ENCODE measurements around the gene TMEM184A.

Gene TMEM184A

DNA sequence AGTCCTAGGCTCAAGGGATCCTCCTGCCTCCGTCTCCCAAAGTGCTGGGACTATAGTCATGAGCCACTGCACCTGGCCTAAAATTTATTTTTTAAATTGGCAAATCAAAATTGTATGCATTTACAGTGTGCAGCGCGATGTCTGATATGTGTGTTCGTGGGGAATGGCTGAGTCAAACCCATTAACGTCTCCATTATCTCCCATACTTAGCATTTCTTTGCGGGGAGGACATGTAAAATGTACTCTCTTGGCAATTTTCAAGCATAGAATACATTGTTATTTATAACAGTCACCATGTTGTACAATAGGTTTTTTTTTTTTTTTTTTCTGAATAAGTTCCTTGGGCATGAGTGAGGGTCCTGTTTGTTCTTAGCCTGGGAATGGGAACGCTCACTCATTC is 3.8 kb downstream of the TMEM184A start:
- Histone ChIP-seq H3K27me3 (ENCODE audit: control insufficient read depth, insufficient read depth, low read length) (no peaks in the 10 kb centered on the region), H3K36me3 (ENCODE audit: control insufficient read depth, insufficient read depth, low read length) (no peaks in the 10 kb centered on the region), H3K4me1 (ENCODE audit: control insufficient read depth, insufficient read depth, low read length) (peaks cover 21% of the 10 kb centered on the region), H3K9me3 (ENCODE audit: control insufficient read depth, low read length) (no peaks in the 10 kb centered on the region), H3K9ac (ENCODE audit: low read length) (no peak overlapping the region), H3K4me3 (ENCODE audit: low read length) (no peak overlapping the region)

DNA sequence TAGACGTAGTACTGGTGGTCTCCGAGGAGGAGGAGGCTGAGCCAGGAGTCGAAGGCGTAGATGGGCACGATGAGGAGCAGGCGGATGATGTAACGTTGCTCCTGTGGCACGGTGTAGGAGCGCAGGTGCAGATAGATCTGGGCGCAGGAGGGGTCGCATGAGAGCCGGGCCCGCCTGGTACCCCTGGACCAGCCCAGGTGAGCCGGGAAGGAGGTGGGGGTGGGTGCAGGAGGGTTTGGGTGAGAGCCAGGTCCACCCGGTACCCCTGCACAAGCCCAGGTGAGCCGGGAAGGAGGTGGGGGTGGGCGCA is 5.2 kb downstream of the TMEM184A start:
- no peaks in the 10 kb centered on the region for H3K9me3 ChIP-seq (ENCODE audit: control insufficient read depth, low read length)
- H3K9ac ChIP-seq (ENCODE audit: low read length) = no peak overlapping the region
- no peaks in the 10 kb centered on the region for H3K36me3 ChIP-seq (ENCODE audit: control insufficient read depth, insufficient read depth, low read length)

DNA sequence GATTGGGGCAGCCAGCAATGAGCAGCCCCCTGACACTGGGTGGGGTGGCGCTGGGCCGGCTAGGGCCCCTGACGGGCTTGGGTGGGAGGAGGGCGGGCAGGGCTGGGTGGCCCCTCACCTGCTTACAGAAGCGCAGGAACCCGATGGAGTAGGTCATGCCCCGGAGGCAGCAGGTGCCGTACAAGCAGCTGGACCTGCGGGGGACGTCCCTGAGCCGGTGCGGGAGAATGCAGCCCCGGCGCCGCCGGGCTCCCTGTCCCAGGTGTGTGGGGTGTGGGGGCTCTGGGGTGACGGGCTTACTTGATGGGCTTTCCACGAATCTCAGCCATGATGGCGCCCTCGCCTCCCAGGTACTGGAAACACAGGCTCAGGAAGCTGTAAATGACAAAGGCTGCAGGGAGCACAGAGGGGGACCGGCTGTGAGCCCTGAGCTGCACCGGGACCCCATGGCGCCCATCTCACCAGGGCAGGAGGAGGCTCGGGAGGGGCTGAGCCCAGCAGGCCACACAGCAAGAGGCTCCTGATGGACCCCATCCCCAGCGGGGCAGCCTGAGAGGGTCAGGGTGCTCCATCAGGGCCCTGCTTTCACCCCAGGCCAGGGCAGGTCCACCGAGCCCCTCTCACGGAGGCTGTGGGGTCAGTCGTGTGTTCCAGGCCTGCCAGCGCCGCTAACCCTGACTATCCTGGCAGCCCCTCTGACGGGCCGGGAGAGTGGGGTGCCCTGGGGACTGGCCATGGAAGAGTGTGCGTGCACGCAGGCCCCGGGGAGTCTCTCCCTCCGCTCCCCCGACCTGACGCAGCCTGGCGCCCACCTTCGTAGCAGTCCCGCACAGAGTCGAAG is 5.8 kb downstream of the TMEM184A start:
- no peaks in the 10 kb centered on the region for H3K27me3 ChIP-seq (ENCODE audit: control insufficient read depth, insufficient read depth, low read length)
- no peak overlapping the region for H3K4me3 ChIP-seq (ENCODE audit: low read length)
- H3K36me3 ChIP-seq (ENCODE audit: control insufficient read depth, insufficient read depth, low read length) = no peaks in the 10 kb centered on the region
- H3K4me1 ChIP-seq (ENCODE audit: control insufficient read depth, insufficient read depth, low read length) = peaks cover 9% of the 10 kb centered on the region
- H3K9ac ChIP-seq (ENCODE audit: low read length) = no peak overlapping the region
- H3K9me3 ChIP-seq (ENCODE audit: control insufficient read depth, low read length) = no peaks in the 10 kb centered on the region

More for the DNA sequence above, 5.2 kb downstream of the TMEM184A start:
- Histone ChIP-seq H3K4me3 (ENCODE audit: low read length) (no peak overlapping the region), H3K27me3 (ENCODE audit: control insufficient read depth, insufficient read depth, low read length) (no peaks in the 10 kb centered on the region), H3K4me1 (ENCODE audit: control insufficient read depth, insufficient read depth, low read length) (peaks cover 14% of the 10 kb centered on the region)

DNA sequence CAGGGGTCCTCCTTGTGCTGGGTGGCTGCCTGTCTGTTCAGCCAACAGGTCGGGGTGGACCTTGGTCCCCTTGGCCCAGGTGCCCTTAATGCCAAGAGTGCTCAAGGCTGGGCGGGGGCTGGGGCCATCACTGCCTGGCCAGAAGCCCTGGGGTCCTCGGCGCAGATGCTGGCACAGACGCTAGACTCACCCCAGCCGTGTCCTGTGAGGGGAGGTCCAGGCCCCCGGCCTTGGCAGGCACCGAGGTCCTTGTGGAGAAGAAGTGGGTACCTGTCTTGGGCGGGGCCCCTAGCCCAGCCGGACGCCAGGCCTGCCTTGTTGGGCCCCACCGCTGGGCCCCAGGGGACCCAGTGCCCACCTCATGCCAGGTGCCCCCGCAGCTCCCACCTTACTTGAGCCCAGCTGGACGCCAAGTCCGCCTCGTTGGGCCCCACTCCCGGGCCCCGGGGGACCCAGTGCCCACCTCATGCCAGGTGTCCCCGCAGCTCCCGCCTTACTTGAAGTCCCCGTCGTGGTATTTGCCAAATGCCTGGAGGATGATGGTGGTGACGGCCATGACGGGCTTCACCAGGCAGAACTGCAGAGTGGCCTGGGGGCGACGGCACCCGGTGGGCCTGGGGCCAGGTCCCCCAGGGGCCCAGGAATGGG is 6.5 kb downstream of the TMEM184A start:
- H3K4me1 ChIP-seq (ENCODE audit: control insufficient read depth, insufficient read depth, low read length) = peaks cover 3% of the 10 kb centered on the region
- no peaks in the 10 kb centered on the region for H3K9me3 ChIP-seq (ENCODE audit: control insufficient read depth, low read length)
- no peak overlapping the region for H3K4me3 ChIP-seq (ENCODE audit: low read length)
- no peak overlapping the region for H3K9ac ChIP-seq (ENCODE audit: low read length)
- H3K27me3 ChIP-seq (ENCODE audit: control insufficient read depth, insufficient read depth, low read length) = no peaks in the 10 kb centered on the region
- H3K36me3 ChIP-seq (ENCODE audit: control insufficient read depth, insufficient read depth, low read length) = no peaks in the 10 kb centered on the region

DNA sequence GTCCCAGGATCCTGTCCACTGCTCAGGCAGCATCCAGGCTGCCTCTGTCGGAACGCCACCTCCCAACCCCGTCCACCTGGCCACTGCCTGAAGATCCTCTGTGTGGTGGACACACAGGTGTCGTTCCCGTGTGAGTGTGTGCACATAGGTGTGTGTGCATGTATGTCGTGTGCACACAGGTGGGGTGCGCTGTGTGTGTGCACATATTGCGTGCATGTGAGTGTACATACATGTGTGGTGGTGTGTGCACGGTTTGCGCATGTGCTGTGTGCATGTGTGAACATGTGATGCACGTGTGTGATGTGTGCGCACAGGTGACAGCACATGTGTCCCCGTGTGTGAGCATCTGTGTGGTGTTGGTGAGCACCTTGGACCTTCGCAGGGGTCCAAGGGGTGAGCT is 7.1 kb downstream of the TMEM184A start:
- no peaks in the 10 kb centered on the region for H3K27me3 ChIP-seq (ENCODE audit: control insufficient read depth, insufficient read depth, low read length)
- no peaks in the 10 kb centered on the region for H3K36me3 ChIP-seq (ENCODE audit: control insufficient read depth, insufficient read depth, low read length)
- H3K9me3 ChIP-seq (ENCODE audit: control insufficient read depth, low read length) = no peaks in the 10 kb centered on the region
- no peak overlapping the region for H3K9ac ChIP-seq (ENCODE audit: low read length)
- no peaks in the 10 kb centered on the region for H3K4me1 ChIP-seq (ENCODE audit: control insufficient read depth, insufficient read depth, low read length)
- no peak overlapping the region for H3K4me3 ChIP-seq (ENCODE audit: low read length)

DNA sequence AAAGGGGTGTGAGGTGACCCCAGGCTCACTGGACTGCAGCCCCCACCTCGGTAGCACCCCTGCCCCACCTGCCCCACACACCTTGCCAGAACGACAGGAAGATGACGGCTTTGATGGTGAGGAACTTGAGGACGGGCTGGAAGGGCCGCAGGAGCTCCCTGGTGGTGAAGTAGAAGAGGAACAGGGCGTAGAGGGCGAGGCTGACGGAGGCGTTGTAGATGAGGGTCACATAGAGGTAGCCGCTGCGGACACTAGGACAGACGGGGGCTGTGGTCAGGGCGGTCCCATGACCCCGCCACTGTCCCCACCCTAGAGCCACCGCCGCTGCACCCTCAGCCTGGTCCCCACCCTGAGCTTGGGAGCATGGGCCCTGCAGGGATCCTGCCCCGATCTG is 7.6 kb downstream of the TMEM184A start:
- Histone ChIP-seq H3K36me3 (ENCODE audit: control insufficient read depth, insufficient read depth, low read length) (no peaks in the 10 kb centered on the region), H3K27me3 (ENCODE audit: control insufficient read depth, insufficient read depth, low read length) (no peaks in the 10 kb centered on the region), H3K9me3 (ENCODE audit: control insufficient read depth, low read length) (no peaks in the 10 kb centered on the region), H3K9ac (ENCODE audit: low read length) (no peak overlapping the region), H3K4me1 (ENCODE audit: control insufficient read depth, insufficient read depth, low read length) (no peaks in the 10 kb centered on the region), H3K4me3 (ENCODE audit: low read length) (no peak overlapping the region)

DNA sequence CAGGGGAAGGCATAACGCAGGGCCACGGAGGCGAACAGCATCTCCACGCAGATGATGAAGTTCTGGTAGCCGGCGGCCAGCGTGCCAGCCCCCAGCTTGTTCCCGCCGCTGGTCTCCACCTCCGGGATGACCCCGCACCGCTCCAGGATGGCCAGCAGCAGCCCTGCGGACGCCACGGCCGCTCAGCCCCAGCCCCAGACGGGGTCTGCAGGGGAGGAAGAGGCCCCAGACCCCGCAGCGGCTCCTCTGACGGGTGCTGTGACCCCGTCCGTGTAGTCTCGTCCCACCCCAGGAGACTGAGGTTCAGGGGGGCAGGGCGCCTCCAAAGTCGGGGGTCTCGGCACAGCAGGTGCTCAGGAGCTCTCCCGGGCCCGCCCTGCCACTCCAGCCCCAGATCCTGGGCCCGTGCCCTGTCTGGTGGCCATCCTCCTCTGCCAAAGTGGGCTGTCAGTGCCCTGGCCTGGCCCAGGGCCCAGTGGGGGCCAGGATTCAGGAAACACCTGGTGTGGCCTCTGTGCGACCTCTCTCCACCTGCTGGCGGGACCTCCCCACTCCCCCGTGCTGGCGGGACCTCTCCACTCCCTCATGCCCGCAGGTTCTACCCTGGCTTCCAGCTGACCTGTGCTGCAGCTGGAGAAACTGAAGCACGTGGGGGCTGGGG is 8.1 kb downstream of the TMEM184A start:
- no peaks in the 10 kb centered on the region for H3K9me3 ChIP-seq (ENCODE audit: control insufficient read depth, low read length)
- H3K36me3 ChIP-seq (ENCODE audit: control insufficient read depth, insufficient read depth, low read length) = no peaks in the 10 kb centered on the region
- H3K27me3 ChIP-seq (ENCODE audit: control insufficient read depth, insufficient read depth, low read length) = no peaks in the 10 kb centered on the region
- no peak overlapping the region for H3K4me3 ChIP-seq (ENCODE audit: low read length)
- no peak overlapping the region for H3K9ac ChIP-seq (ENCODE audit: low read length)
- no peaks in the 10 kb centered on the region for H3K4me1 ChIP-seq (ENCODE audit: control insufficient read depth, insufficient read depth, low read length)

DNA sequence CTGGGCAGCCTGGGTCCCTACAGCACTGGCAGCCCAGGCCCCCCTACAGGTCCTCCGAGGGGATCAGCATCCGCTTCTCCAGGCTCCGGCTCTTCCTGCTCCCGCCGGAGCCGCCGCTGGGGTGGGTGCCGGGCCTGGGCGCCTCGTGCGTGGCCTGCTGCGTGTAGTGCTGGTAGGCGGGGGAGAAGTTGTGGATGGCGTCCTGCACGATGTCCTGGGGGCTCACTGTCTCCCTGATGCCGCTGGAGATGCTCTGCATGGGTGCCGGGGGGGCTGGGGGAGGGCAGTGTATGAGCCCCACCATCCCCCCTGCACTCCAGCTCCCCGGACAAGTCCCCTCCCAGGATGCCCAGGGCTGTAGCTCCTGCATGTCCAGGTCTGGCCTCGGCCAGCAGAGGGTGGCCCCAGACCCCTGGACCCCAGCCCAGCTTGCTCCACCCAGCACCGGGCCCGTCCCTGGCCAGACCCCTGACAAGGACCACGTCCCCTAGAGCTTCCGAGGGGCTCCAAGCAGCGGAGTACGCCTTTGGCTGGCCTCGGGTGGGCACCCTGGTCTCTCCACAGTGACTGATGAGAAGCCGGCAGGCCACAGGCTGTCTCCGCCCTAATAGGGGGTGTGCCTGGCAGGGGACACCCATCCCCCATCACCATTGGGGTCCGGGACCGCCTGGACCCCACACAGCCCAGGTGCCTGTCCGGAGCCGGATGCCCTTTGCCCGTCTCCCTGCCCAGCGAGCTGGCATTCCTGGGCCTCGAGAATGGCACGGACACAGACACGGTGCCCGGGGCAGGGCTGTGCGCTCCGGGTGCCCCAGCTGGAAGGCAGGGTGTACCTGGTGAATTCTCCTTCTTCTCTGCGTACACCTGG is 8.9 kb downstream of the TMEM184A start:
- H3K9ac ChIP-seq (ENCODE audit: low read length) = no peak overlapping the region
- H3K4me3 ChIP-seq (ENCODE audit: low read length) = no peak overlapping the region
- H3K4me1 ChIP-seq (ENCODE audit: control insufficient read depth, insufficient read depth, low read length) = no peaks in the 10 kb centered on the region
- H3K36me3 ChIP-seq (ENCODE audit: control insufficient read depth, insufficient read depth, low read length) = no peaks in the 10 kb centered on the region
- no peaks in the 10 kb centered on the region for H3K27me3 ChIP-seq (ENCODE audit: control insufficient read depth, insufficient read depth, low read length)
- no peaks in the 10 kb centered on the region for H3K9me3 ChIP-seq (ENCODE audit: control insufficient read depth, low read length)

DNA sequence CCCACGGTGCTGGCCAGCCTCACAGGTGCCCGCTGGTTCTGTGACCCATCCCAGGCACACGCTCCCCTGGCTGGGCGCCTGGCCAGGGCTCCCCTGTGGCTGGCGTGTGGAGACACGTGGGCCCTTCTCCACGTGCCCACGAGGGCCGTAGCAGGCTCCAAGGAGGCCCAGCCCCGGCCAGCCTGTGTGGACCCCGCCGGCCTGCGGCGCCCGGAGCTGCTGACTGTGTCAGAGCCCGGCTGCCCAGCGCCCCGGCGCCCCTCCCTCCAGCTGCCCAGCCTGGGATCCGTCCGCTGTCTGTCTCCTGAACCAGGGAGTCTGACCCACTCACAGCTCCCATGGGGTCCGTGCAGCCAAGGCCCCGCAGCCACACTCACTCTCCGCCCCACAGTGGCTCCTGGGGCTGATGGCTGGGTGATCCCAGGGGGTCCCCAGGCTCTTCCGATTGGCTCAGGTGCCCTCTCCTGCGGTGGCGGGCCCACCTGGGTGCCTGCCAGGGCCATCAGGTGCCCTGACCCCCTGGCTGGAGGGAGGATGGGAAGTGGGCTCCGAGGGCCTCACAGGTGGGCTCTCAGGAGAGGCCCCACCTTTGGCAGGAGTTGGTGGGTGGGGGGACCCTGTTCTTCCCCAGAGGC is 9.6 kb downstream of the TMEM184A start:
- H3K4me1 ChIP-seq (ENCODE audit: control insufficient read depth, insufficient read depth, low read length) = no peaks in the 10 kb centered on the region
- no peaks in the 10 kb centered on the region for H3K27me3 ChIP-seq (ENCODE audit: control insufficient read depth, insufficient read depth, low read length)
- no peak overlapping the region for H3K4me3 ChIP-seq (ENCODE audit: low read length)
- H3K9ac ChIP-seq (ENCODE audit: low read length) = no peak overlapping the region
- no peaks in the 10 kb centered on the region for H3K9me3 ChIP-seq (ENCODE audit: control insufficient read depth, low read length)
- H3K36me3 ChIP-seq (ENCODE audit: control insufficient read depth, insufficient read depth, low read length) = no peaks in the 10 kb centered on the region

DNA sequence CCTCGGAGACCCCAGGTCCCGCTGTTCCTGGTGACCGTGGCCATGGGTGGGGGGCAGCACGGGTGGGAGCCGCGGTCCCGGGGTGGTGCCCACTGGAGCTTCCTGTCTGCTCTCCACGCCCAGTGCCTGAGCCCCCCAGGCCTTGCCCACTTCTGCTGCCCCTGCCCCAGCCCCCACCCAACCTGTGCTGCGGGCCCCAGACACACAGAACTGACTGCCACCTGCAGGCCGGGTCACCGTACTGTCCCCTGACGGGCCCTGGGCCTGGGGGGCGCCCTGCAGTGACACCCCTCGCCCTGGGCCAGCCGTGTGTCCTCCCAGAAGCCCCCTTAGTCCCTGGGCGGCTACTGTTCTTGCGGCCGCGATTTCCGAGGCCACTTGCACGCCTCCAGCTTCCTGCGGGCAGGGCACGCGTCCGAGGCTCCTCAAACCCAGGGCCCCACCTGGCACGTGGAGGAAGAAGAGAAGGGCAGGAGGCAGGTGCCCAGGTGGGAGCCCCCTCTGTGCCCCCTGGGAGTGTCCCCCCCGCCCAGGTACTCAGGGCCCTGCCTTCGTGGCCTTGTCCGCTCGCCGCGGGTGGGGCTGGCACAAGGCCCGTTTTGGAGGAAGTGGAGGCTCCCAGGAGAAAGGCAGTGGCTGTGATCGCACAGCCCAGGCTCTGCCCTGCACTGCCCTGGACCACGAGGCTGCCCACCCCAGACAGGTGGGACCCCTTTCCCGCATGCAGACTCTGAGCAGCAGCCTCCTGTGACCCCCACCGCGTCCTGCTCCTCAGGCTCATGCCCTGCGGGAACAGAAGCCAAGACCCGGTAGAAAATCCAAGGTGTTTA is 10.4 kb downstream of the TMEM184A start:
- no peaks in the 10 kb centered on the region for H3K27me3 ChIP-seq (ENCODE audit: control insufficient read depth, insufficient read depth, low read length)
- H3K9me3 ChIP-seq (ENCODE audit: control insufficient read depth, low read length) = no peaks in the 10 kb centered on the region
- no peak overlapping the region for H3K9ac ChIP-seq (ENCODE audit: low read length)
- peaks cover 7% of the 10 kb centered on the region for H3K36me3 ChIP-seq (ENCODE audit: control insufficient read depth, insufficient read depth, low read length)
- H3K4me3 ChIP-seq (ENCODE audit: low read length) = no peak overlapping the region
- H3K4me1 ChIP-seq (ENCODE audit: control insufficient read depth, insufficient read depth, low read length) = no peaks in the 10 kb centered on the region

DNA sequence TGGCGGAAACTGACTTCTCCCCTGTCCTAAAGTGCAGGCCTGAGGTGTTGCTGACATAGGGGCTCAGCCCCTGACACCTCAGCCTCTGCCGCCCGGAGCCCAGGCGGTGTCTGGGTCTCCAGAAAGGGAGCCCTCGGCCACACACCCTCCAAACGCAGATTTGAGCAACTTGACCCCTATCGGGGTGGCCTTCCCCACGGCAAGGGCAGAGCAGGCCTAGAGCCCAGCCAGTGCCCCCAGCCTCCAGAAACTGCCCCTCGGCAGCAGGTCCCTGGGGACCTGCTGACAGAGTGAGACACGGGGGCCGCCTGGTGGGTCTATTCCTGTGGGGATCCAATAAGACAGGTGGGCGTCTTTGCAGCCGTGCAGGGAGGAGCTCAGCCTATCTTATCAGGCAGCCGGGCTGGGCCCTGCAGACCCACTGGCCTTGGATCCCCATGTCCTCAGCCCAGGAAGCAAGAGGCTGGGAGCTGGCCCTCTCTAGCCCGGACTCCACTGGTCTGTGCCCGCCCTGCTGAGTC is 11.0 kb downstream of the TMEM184A start:
- Histone ChIP-seq H3K9me3 (ENCODE audit: control insufficient read depth, low read length) (no peaks in the 10 kb centered on the region), H3K4me3 (ENCODE audit: low read length) (no peak overlapping the region), H3K4me1 (ENCODE audit: control insufficient read depth, insufficient read depth, low read length) (no peaks in the 10 kb centered on the region), H3K27me3 (ENCODE audit: control insufficient read depth, insufficient read depth, low read length) (no peaks in the 10 kb centered on the region), H3K36me3 (ENCODE audit: control insufficient read depth, insufficient read depth, low read length) (peaks cover 10% of the 10 kb centered on the region), H3K9ac (ENCODE audit: low read length) (no peak overlapping the region)

Measured in mucosa of stomach (tissue), 1 donor.